Measurements from ENCODE around the gene RGS10. TPM values are rescaled to one million over a fixed set of nuclear protein-coding genes. Genes with fewer than 3 reads are reported as not detected.
"Not testable (repeated sequence)": the region's sequence is repeated elsewhere in the genome, so short reads cannot be mapped to it uniquely, and the experiment has no call there.

Gene RGS10
- total RNA-seq, 6 experiments from 2014 or later, result 52.6 to 76.4 (median 71.3) TPM

DNA sequence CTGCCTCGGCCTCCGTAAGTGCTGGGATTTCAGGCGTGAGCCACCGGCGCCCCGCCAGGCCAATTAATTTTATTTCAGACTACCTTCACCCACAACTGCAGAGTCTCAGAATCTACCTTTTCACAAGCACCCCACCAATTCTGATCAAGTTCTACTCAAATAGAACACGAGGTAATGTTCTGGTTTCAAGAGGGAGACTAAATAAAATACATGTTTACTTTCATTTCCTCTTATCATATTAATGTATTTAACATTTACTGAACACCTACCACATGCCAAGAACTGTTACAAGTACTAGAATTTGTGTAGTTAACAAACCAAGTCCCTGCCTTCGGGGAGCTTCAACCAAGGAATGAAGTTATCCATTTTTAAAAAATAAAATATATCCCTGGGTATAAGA is 25.5 kb upstream of the RGS10 start:
- no peak for TF ChIP-seq CTCF (IDR thresholded peaks at IDR 0.05)
- peaks cover 5% of the 10 kb centered on the region for H3K36me3 Mint-ChIP-seq (ENCODE audit: low read depth)
- H3K27me3 Mint-ChIP-seq (ENCODE audit: insufficient read depth), result peaks cover 7% of the 10 kb centered on the region
- no peaks in the 10 kb centered on the region for H3K4me1 Mint-ChIP-seq (ENCODE audit: low read depth)
- no peak for DNase-seq
- no peak overlapping the region for H3K27ac Mint-ChIP-seq
- no peaks in the 10 kb centered on the region for H3K9me3 Mint-ChIP-seq
- no peak overlapping the region for H3K4me3 Mint-ChIP-seq

DNA sequence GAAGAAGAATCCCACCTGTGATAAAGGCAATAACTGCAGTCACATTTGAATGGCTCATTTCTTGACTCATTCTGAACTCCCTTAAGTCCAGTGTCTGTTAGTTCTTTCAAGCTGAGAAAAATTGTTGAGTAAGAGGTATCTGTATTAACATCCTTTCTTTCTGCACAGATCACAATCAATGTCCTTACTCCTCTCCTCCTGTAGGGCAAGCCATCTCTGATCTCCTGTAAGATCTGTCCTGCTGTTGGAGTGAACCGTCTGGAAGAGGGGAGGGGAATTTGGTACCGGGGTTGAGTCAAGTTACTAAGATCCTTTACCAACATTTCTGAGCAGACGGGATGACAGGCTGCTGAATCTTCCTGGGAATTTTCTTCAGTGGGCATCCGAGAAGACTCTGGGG is 19.6 kb upstream of the RGS10 start:
- no peaks in the 10 kb centered on the region for H3K36me3 Mint-ChIP-seq (ENCODE audit: low read depth)
- H3K27me3 Mint-ChIP-seq (ENCODE audit: insufficient read depth), result peaks cover 4% of the 10 kb centered on the region
- no peak for TF ChIP-seq CTCF (IDR thresholded peaks at IDR 0.05)
- H3K4me3 Mint-ChIP-seq, result no peak overlapping the region
- DNase-seq, result no peak
- H3K4me1 Mint-ChIP-seq (ENCODE audit: low read depth), result no peaks in the 10 kb centered on the region
- no peak overlapping the region for H3K27ac Mint-ChIP-seq
- no peaks in the 10 kb centered on the region for H3K9me3 Mint-ChIP-seq

DNA sequence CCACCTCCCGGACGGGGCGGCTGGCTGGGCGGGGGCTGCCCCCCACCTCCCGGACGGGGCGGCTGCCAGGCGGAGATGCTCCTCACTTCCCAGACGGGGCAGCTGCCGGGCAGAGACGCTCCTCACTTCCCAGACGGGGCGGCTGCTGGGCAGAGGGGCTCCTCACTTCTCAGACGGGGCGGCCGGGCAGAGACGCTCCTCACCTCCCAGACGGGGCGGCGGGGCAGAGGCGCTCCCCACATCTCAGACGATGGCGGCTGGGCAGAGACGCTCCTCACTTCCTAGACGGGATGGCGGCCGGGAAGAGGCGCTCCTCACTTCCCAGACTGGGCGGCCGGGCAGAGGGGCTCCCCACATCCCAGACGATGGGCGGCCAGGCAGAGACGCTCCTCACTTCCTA is 17.0 kb upstream of the RGS10 start:
- not testable (repeated sequence) for H3K4me1 Mint-ChIP-seq (ENCODE audit: low read depth); H3K9me3 Mint-ChIP-seq; DNase-seq; H3K36me3 Mint-ChIP-seq (ENCODE audit: low read depth); H3K27ac Mint-ChIP-seq; H3K4me3 Mint-ChIP-seq; H3K27me3 Mint-ChIP-seq (ENCODE audit: insufficient read depth)

- H3K4me1 Mint-ChIP-seq (ENCODE audit: low read depth); DNase-seq; H3K9me3 Mint-ChIP-seq; H3K27ac Mint-ChIP-seq; H3K27me3 Mint-ChIP-seq (ENCODE audit: insufficient read depth); H3K4me3 Mint-ChIP-seq; H3K36me3 Mint-ChIP-seq (ENCODE audit: low read depth): not testable (repeated sequence)
These were observed 13.6 kb upstream of the RGS10 start for GRCh38 chr10:119556081-119556480.

DNA sequence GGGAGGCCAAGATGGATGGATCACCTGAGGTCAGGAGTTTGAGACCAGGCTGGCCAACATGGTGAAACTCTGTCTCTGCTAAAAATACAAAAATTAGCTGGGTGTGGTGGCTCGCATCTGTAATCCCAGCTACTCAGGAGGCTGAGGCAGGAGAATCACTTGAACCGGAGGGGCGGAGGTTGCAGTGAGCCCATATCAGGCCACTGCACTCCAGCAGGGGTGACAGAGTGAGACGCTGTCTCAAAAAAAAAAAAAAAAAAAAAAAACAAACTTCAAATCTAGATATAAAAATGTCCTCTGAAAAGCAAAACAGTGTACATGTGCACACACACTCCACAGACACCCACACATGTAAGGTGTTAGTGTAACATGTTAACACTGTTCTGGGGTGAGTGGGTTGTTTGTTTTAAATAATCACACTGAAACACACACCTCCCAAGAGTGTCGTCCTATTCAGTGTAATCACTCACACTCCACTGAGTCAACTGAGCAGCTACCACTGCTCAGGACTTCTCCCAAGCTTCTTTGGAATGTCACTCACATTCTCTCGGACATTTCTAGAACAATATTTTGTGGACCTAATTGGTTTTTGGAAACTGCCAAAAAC is 12.8 kb upstream of the RGS10 start:
- Mint-ChIP-seq H3K27me3 (ENCODE audit: insufficient read depth) (no peaks in the 10 kb centered on the region; the same call in none of the 2 replicates), H3K9me3 (no peaks in the 10 kb centered on the region), H3K4me1 (ENCODE audit: low read depth) (no peaks in the 10 kb centered on the region), H3K27ac (no peak overlapping the region), H3K36me3 (ENCODE audit: low read depth) (no peaks in the 10 kb centered on the region), H3K4me3 (no peak overlapping the region)
- TF ChIP-seq CTCF (IDR thresholded peaks at IDR 0.05), result no peak
- DNase-seq, result no peak

GRCh38 chr10:119550827-119551226 is 8.3 kb upstream of the RGS10 start:
- Mint-ChIP-seq H3K27me3 (ENCODE audit: insufficient read depth) (peaks cover 8% of the 10 kb centered on the region), H3K4me1 (ENCODE audit: low read depth) (peaks cover 8% of the 10 kb centered on the region), H3K9me3 (no peaks in the 10 kb centered on the region), H3K4me3 (no peak overlapping the region), H3K27ac (no peak overlapping the region), H3K36me3 (ENCODE audit: low read depth) (no peaks in the 10 kb centered on the region)
- TF ChIP-seq CTCF (IDR thresholded peaks at IDR 0.05), result no peak
- DNase-seq, result no peak
